T-helper 2 cell (primary cell): ENCODE data around the gene IAH1.

Experiments
- DNase-seq, 5 experiments: peaks; one replicate each; pipeline versions ENCODE4 v3.0.0 to v3.0.0-alpha.2; 2012 to 2022

IAH1 gene

DNA sequence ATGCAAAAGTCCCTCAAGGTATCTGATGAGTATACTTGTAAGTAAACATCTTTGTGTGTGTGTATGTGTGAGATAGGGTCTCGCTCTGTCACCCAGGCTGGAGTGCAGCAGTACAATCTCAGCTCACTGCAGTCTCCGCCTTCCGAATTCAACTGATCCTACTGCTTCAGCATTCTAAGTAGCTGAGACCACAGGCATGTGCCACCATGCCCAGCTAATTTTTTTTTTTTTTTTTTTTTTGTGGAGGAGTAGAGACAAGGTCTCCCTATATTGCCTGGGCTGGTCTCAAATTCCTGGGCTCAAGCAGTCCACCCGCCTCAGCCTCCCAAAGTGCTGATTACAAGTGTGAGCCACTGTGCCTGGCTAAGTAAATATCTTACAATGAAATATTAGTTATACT is 58.1 kb downstream of the IAH1 start:
- DNase-seq: no peak

DNA sequence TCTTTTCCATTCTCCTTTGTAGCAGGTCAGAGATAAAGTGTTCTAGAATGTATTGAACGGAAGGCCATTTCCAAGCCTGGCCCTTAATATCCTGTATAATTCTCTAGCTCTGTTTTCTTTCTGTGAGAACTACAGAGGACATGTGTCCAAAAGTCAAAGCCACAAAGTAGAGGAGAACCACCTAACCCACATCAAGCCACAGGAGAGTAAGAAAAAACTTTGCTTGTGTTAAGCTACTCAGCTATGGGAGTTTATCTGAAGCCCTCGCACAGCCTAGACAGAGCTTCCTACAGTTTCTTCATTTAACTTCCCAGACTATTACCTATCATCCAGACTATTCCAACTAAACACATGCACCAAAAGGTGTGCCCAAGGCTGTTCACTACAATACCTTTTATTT is 59.3 kb downstream of the IAH1 start:
- no peak for DNase-seq

DNA sequence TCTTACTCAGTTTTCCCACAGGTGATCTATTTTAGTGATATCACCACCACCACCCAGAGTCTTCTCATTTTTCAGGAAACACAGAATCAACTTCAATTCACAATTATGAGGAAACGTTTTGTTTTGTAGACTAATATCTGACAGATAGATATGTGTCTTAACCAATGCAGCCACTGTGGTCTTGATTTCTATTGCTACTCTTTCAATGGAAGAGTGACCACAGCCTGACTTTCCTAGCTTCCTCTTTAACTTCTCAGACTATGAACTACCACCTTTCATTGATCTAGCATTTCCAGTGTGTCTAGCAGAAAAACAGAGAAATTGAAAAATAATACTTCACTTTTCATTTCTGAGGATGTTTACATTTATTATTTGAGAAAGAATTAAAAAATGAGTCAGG is 60.8 kb downstream of the IAH1 start:
- DNase-seq: no peak

DNA sequence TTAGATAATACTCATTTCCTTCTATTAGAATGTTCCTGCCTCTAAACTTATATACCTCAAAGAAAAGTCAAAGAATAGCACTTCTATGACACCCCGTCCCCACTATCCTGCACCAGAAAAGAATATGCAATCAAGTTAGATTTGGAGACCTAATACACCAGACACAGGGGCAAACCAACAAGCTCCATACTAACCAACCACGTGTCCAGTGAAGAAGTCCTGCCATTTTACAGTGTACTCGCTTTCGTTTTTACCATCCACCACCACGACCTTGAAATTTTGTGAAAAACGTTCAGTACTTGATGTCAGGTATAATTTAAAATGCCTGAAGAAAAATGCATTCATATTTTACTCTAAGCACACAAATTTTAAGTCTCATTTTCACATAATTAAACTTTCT is 62.2 kb downstream of the IAH1 start:
- DNase-seq: no peak

- no peak for DNase-seq
Measured at GRCh38 chr2:9538000-9538507, 63.7 kb downstream of the IAH1 start.
